Thymus (tissue), 11 donors: ENCODE results near the gene ZNF33A. TPM values are rescaled to one million over a fixed set of nuclear protein-coding genes. Genes with fewer than 3 reads are reported as not detected.

Experiments
- DNase-seq, 9 donors: peaks; one replicate each; pipeline ENCODE4 v3.0.0-alpha.2; 2013; ENCODE audit warnings: low spot score in 9 of 9, low read depth in 6 of 9, missing footprints in 1 of 9
- H3K27ac ChIP-seq, 2 donors: one replicate each; pipeline ENCODE4 v1.5.1; 2013; ENCODE audit warnings: control low read depth in 1 of 2, low read depth in 1 of 2, low read length in 1 of 2, mild to moderate bottlenecking in 1 of 2, moderate library complexity in 1 of 2
- H3K27me3 ChIP-seq, 2 donors: one replicate each; pipeline ENCODE4 v1.5.1; 2013; ENCODE audit warnings: low read length in 1 of 2; ENCODE audit not compliant: control insufficient read depth in 2 of 2, insufficient read depth in 1 of 2
- H3K36me3 ChIP-seq, 2 donors: one replicate each; pipeline ENCODE4 v1.5.1; 2013; ENCODE audit warnings: low read length in 1 of 2, mild to moderate bottlenecking in 1 of 2, moderate library complexity in 1 of 2; ENCODE audit not compliant: control insufficient read depth in 2 of 2, insufficient read depth in 2 of 2
- H3K4me1 ChIP-seq, 2 donors: one replicate each; pipeline ENCODE4 v1.5.1; 2013; ENCODE audit warnings: low read length in 2 of 2; ENCODE audit not compliant: control insufficient read depth in 2 of 2, insufficient read depth in 2 of 2
- H3K4me3 ChIP-seq, 2 donors: one replicate each; pipeline ENCODE4 v1.5.1; 2013; ENCODE audit warnings: low read length in 2 of 2, control low read depth in 1 of 2, mild to moderate bottlenecking in 1 of 2
- H3K9me3 ChIP-seq, 2 donors: one replicate each; pipeline ENCODE4 v1.5.1; 2013; ENCODE audit warnings: low read length in 1 of 2, mild to moderate bottlenecking in 1 of 2; ENCODE audit not compliant: control insufficient read depth in 2 of 2, insufficient read depth in 1 of 2
- WGBS: extraction: QIAGEN DNeasy Blood & Tissue Kit; methylation state at CpG from one replicate; pipeline ENCODE4 v1.1.7; 2013; 5-methylcytosine and 5-hydroxymethylcytosine counted together
- polyA plus RNA-seq: library from polyadenylated mRNA; stranded (reverse); fragments of 200-250 nt; gene quantifications from one replicate; pipeline ENCODE4 v1.2.3, GENCODE V29; 2013
- total RNA-seq: library from RNA; stranded (reverse); fragments of 120-200 nt; gene quantifications from one replicate; pipeline ENCODE4 v1.2.4, GENCODE V29; 2013
- donor health status: healthy.

The ZNF33A gene
- total and polyA plus RNA-seq, 2 donors = 14.0 to 20.8 TPM

DNA sequence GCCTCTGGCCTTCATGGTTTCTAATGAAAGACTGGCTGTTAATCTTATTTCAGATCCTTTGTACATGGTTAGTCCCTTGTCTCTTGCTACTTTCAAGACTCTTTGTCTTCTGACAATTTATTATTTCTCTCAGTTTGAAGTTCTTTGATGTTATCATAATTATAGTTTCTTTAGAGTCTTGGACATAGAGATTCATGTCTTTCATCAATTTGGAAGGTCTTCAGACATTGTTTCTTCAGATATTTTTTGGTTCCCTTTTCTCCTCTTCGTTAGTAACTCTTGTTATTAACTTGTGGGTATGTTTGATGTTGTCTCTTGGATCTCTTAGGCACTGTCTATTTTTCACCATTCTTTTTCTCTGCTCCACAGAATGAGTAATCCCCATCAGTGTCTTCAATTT is 92.4 kb downstream of the ZNF33A start:
- no peaks in the 10 kb centered on the region for H3K27me3 ChIP-seq
- WGBS = 95% methylated on average over 1 of the region's 1 CpG
- no peak for DNase-seq
- no peak overlapping the region for H3K4me3 ChIP-seq
- no peaks in the 10 kb centered on the region for H3K4me1 ChIP-seq
- no peak overlapping the region for H3K27ac ChIP-seq
- H3K36me3 ChIP-seq = peaks cover 17 to 22% of the 10 kb centered on the region in 2 donors
- H3K9me3 ChIP-seq = peaks cover 2 to 6% of the 10 kb centered on the region in 2 donors

DNA sequence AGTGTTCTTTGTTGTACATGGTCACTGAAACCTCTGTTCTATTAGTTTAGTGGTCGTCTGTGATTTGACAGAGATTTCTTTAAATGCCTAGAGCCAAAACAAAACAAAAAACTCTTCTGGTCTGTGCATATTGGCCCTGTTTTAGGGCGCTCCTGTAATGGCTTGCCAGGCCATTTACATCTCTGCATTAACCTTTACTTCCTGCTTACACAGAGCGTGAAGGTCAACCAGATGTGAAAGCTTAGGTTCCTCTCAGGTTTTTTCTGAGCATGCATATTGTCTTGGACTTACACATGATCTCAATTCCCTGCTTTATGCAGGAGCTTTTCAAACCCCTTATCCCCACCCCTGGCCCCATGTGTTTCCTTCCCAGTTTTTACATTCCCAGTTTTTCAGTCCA is 93.3 kb downstream of the ZNF33A start:
- no peak overlapping the region for H3K4me3 ChIP-seq
- H3K9me3 ChIP-seq = peaks cover 2 to 6% of the 10 kb centered on the region in 2 donors
- 98% methylated on average over 3 of the region's 3 CpGs for WGBS
- H3K27ac ChIP-seq = no peak overlapping the region
- H3K27me3 ChIP-seq = no peaks in the 10 kb centered on the region
- peaks cover 15 to 22% of the 10 kb centered on the region in 2 donors for H3K36me3 ChIP-seq
- DNase-seq = no peak
- H3K4me1 ChIP-seq = no peaks in the 10 kb centered on the region

DNA sequence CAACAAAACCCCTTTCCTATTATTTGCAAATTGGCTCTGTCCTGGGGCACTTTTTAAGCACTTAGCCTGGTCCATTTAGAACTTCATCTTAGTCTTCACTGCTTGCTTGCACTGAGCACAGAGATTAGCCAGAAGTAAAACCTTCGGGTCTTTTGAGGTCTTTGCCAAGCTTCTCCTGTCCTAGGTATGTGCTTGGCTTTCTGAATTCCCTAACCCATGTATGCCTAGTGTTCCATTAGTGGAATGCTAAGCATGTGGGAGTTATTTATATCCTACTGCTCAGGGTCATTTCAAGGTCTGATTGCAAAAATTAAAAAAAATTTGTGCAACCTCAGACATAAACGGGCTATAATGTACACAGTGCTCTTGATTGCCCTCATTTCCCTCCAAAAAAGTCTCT is 101.7 kb downstream of the ZNF33A start:
- peaks cover 23% of the 10 kb centered on the region in 2 donors for H3K36me3 ChIP-seq
- H3K9me3 ChIP-seq = peaks cover 10 to 15% of the 10 kb centered on the region in 2 donors
- over 99% methylated on average over 2 of the region's 2 CpGs for WGBS
- no peak for DNase-seq
- no peaks in the 10 kb centered on the region for H3K27me3 ChIP-seq
- no peak overlapping the region for H3K27ac ChIP-seq
- H3K4me1 ChIP-seq = no peaks in the 10 kb centered on the region
- no peak overlapping the region for H3K4me3 ChIP-seq

Other genes starting within 250 kb of the ZNF33A start
- 8.8 TPM for gene ZNF248, start 153.1 kb upstream of the ZNF33A start, total RNA-seq
- gene ZNF248, start 153.1 kb upstream of the ZNF33A start, polyA plus RNA-seq = 7.6 TPM
- 5.0 TPM for gene ZNF25, start 34.0 kb upstream of the ZNF33A start, total RNA-seq
- gene ZNF25, start 34.0 kb upstream of the ZNF33A start, polyA plus RNA-seq = 10.4 TPM
- 6.0 TPM for gene ZNF37A, start 83.7 kb downstream of the ZNF33A start, total RNA-seq
- gene ZNF37A, start 83.7 kb downstream of the ZNF33A start, polyA plus RNA-seq = 7.0 TPM